NCI-H2196 (cell line): Measurements from ENCODE around the gene SSH3.
A peak's percentile ranks its signal among the peaks of the same experiment; 100 is the strongest.

Experiments used
- DNase-seq: peaks from one replicate; lab custom pipeline; 2025; ENCODE audit not compliant: unreplicated experiment; lab: John Stamatoyannopoulos, UW

The SSH3 gene

GRCh38 chr11:67291481-67292381 lies 11.6 kb upstream of the SSH3 start:
- DNase-seq, result no peak

GRCh38 chr11:67292671-67293070 lies 10.7 kb upstream of the SSH3 start:
- DNase-seq, result no peak

- DNase-seq, result no peak
These were observed 10.2 kb upstream of the SSH3 start for GRCh38 chr11:67293090-67293489.

GRCh38 chr11:67295846-67296245 lies 7.5 kb upstream of the SSH3 start:
- DNase-seq, result no peak

- no peak for DNase-seq
These were observed 4.5 kb upstream of the SSH3 start for GRCh38 chr11:67298786-67299185.

GRCh38 chr11:67299471-67300191 lies 3.7 kb upstream of the SSH3 start:
- no peak for DNase-seq

- DNase-seq, result no peak
These were observed 3.0 kb upstream of the SSH3 start for GRCh38 chr11:67300256-67300755.

- no peak for DNase-seq
These were observed 2.5 kb upstream of the SSH3 start for GRCh38 chr11:67300756-67301312.

GRCh38 chr11:67301313-67301921 lies 1.9 kb upstream of the SSH3 start:
- no peak for DNase-seq

- peak; percentile 43 for DNase-seq
These were observed 1.3 kb upstream of the SSH3 start for GRCh38 chr11:67301951-67302516.

GRCh38 chr11:67302571-67303131 lies 679 bp upstream of the SSH3 start:
- no peak for DNase-seq

- DNase-seq, result no peak
These were observed 593 bp downstream of the SSH3 start for GRCh38 chr11:67303835-67304411.

- DNase-seq, result no peak
These were observed 1.3 kb downstream of the SSH3 start for GRCh38 chr11:67304511-67305113.

- no peak for DNase-seq
These were observed 3.6 kb downstream of the SSH3 start for GRCh38 chr11:67306769-67307544.

- DNase-seq, result no peak
These were observed 4.2 kb downstream of the SSH3 start for GRCh38 chr11:67307545-67308001.

GRCh38 chr11:67308031-67308866 lies 4.9 kb downstream of the SSH3 start:
- DNase-seq, result no peak

GRCh38 chr11:67309166-67309565 lies 5.8 kb downstream of the SSH3 start:
- DNase-seq, result no peak

GRCh38 chr11:67309661-67310061 lies 6.3 kb downstream of the SSH3 start:
- DNase-seq, result no peak
